SKM-1 (cell line): ENCODE data around the gene G0S2.

Experiments
- DNase-seq: peaks from one replicate; lab custom pipeline; 2025; ENCODE audit not compliant: unreplicated experiment; lab: John Stamatoyannopoulos, UW

The G0S2 gene, protein sequence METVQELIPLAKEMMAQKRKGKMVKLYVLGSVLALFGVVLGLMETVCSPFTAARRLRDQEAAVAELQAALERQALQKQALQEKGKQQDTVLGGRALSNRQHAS

DNA sequence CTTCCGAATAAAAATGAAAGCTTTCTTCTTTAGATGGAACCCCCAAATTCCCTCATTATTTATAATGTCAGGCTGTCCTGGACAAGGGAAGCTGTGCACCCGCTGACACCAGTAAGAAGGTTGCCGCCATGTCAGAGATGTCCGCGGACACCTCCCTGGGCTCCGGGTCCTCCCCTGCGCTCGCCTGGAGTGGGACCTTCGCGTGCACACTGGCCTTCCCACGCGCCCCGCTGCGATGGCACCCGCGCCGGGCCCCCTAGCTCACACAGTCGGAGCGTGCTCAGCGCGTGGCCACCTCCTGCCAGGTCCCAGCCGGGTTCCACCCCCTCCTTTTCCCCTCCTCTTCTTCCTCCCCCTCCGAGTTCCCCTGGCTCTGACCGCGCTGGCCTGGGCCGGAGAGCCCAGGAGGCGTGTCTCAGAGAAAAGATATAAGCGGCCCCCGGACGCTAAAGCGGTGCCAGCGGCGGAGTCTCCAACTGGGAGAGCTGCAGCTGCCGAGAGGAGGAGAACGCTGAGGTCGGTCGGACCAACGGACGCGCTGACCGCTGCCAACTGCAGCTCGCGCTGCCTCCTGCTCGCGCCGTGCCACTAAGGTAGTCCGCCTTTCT lies at the start of gene G0S2:
TSS of gene G0S2 (plus strand) at position 456 of the 608 bp plus-strand sequence. CDS start 273 bp downstream, outside the sequence.
- no peak for DNase-seq

DNA sequence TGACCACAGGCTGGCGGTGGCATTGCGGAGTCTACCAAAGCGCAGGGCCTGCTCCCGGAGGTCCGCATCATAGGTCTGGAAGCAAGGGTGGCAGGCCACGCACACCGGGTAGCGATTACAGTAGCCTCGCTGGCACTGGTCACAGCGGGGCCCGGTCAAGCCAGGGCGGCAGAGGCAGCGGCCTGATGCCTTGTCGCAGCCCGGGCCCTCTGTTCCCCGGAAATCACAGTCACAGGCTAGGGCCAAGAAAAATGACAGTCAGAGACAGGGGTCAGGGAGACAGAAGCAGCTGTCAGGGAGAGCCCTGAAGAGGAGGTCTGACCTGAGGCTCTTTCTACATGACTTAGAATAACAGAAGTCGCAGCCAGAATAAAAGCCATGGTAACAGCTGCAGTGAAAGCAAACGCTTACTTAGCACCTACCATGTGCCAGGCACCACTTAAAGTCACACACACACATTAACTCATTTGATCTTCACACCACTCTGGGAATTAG lies 49.4 kb upstream of the G0S2 start:
- no peak for DNase-seq

DNA sequence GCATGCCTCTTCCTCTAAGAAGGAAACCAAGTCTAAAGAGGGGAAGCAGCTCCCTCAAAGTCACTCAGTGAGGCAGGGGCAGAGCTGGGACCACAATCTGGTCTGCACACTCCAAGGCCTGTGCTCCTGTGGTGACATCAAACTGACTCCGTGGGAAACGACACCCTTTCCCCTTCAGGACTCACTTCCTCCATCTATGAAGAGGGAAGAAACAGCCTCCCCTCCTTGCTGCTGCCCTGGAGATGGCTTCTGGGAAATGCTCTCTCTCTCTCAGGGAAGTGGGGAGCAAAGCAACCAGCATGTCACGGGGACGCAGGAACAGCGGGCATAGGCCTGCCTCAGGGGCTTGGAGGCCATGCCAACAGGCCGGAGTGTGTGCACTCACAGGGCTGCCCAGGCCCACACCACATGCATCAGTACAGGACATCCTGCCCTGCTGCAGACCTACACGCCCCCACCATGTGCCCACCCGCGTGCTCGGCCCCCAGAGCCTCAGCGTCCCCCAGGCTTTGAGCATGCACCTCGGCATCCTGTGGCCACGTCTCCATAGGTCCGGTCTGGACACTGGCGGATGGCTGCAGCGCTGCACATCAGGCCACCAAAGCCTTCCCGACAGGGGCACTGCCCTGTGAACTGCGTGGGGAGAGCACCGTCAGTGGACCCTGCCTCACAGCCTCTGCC lies 48.7 kb upstream of the G0S2 start:
- DNase-seq, result no peak

DNA sequence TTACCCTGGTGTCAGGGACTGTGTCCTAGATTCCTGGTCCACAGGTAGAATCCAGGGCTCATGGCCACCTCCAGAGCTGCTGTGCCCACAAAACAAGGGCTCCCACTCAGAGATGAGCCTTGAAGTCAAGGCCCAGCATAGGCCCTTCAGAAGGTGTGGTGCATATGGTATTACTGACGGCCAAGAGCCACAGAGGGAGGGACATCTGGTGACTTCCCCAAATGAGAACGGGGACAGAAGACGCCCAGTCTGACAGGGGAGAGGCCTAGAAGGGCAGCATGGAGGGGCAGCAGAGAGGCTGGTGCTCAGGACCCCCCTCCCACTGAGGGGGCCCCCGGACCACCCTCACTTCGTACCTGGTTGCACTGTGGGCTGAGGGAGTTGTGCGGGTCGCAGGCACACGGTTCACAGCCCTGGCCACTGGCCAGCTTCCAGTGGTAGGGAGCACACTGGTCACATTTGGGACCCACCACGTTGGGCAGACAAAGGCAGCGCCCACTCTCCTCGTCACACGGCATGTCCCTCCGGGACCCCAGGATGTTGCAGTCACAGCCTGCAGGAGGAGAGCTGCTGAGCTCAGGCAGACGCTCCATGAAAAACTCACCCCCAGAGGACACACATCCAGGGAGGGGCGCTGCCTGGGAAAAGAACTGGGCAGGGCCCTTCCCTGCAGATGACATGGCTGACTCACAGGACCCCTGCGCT lies 48.0 kb upstream of the G0S2 start:
- peak; percentile 18 for DNase-seq

DNA sequence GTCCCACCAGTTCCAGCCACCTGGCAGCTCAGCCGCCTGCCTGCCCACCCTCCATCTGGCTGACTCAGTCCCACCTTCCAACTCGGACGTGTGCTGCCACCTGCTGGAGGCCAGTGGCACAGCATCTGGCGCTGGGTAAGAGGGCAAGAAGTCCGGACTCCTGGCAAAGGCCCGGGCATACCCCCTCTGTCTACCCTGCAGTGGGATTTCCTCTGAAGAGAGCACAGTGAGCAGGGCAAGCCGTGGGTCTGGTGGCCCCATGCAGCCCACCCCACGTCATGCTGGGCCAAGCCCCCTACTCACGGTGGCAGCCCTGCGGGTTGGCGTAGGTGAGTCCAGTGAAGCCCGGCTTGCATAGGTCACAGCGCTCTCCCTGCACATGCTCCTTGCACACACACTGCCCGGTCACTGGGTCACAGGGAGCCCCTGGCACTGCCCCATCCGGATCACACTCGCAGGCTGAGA lies 47.4 kb upstream of the G0S2 start:
- DNase-seq, result peak; percentile 30

DNA sequence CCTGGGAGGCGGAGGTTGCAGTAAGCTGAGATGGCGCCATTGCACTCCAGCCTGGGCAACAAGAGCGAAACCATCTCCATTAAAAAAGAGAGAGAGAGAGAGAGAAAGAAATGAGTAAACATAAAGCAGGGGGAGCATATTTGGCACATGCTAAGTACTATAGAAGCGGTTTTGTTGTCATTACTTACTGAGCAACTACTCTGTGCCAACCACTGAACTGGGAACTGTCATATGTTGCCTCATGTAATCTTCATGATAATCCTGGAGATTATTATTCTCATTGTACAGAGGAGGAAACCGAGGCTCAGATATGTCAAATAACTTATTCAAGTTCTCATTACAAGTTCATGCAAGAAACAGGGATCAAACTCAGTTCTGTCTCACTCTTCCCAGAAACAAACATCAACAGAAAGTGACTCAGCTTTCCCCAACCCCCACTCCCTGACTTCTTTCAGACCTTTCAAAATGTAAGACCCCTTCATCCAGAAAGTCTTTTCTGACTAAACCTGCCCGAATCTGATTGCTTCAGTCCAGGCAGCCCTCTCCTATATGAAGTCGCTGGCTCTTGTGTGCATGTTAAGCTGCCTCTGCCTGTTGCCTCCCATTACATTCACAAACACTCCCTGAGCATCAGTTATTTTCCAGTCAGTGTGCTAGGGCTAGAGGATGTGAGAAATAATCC lies 46.5 kb upstream of the G0S2 start:
- DNase-seq, result no peak

DNA sequence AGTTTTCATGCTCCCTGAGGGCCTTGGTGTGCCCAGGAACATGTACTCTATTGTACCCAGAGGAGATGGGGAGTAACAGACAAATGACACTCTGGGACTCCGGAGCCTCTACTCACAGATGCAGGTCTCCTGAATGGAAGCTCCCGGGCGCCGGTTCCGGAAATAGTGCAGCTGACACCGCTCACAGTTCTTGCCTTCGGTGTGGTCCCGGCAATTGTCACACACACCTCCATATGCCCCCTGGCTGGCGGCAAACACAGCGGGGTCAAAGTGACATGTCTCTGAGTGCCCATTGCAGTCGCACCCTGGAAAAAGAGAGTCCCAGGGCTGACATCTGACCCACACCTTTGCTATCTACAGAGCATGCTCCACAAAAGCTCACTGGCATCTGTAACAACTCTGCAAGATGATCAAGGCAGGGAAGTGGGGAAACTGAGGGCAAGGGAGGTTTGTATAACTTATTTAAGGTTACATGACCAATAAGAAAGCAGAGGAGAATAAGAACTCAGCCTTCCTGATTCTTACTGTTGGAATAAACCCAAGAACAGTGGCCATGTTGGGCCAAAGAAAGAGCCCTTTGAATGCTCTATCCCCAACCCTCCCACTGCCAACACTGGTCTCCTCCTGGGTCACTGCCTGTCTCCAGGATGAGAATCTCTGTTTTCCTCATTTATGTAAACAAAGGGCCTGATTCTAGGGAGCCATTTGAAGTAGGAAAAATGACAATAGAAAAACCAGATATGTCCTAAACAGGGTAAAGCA lies 45.4 kb upstream of the G0S2 start:
- DNase-seq, result no peak

DNA sequence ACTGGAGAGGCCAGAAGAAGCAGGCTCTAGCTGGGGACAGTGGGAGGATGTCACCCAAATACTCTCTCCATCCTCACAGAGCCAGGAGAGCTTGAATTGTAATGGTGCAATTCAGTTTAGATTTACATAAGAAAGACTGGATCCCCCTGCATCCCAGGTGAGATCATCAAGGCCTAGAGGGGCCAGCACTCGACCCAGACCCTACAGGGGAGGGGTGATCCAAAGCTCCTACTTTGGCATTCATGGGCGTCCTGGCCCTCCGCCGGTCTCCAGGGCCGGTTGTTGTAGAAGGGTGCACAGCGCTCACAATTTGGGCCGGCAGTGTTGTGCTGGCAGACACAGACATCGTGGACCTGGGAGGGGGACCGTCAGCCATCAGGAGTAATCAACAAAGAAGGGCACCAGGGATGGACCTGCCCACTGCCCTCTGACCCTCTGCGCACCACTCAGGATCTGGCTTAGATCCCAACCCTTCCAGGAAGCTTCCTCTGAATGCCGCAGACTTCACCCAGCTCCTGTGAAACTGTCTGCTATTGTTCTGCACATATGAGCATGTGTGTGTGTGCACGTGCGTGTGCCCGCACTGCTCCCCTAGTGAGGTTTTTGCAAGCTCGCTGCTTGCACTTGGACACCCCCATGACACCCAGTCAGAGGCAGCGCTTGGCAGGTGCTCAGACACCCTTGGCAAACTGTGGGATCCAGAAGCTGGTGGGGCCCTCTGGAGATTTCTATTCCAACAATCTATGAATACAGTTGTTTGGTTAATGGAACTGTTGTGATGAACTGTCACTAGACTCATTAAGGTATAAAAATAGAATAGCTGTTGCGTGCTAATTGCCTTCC lies 44.6 kb upstream of the G0S2 start:
- DNase-seq, result no peak

DNA sequence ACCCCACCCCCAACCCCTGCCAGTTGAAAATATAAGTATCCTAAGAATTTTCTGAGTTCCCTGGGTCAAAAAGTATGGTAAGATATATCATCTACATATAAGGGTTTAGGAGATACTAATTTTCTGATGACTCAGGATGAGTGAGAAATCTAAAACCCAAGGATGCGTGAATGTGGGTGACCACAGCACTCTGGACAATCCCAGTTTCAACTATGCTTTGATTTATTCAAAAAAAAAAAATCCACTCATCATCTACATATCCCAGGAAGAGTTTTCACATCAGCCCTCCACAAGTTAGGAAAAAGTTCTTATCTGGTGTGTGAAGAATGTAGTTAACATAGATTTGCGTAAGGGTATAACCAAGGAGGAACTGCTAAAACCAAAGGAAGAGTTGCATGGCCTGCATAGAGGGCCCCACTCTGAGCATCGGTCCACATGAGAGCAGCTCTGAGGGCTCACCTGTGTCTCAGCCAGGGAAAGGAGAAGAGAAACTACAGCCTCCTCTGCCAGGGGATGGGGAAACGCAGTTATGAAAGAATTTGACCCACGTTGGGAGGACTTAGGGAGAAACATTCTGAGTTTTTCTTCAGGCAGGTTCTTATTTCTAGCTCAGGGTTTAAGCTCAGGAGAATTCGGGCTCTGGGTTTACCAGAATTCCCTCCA lies 41.7 kb upstream of the G0S2 start:
- DNase-seq, result peak; percentile 29

DNA sequence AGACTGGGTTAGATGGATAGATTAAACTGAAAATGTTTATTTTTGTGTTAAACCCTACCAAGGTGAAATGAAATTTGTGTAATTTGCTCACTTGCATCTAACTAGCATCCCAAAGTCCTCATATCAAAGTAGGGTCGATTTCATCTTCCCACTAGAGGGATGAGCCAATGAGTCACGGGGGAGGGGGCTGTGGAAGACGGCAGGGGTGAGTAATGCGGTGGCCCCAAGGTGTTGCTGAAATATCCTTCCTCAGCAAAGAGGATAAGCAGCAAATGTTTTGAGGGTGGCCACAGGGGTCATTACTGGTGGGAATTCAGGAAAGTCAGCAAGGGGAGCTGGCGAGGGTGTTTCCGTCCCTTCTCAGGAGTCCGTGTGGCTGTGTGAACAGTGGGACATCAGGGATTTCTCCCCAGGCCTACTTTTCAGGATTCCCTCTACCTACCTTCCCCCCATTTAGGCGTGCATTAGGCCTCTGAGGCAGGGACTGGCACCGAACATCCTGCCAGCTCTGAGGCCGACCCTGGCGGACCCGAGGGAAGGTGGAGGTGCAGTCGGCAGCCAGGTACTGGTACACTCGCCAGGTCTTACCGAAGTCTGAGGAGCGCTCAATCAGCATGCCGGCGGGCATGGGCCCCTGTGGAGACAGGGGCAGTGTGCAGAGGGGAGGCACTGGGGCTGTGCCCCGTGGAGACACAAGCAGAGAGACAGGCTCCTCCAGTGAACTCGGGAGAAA lies 41.0 kb upstream of the G0S2 start:
- no peak for DNase-seq

DNA sequence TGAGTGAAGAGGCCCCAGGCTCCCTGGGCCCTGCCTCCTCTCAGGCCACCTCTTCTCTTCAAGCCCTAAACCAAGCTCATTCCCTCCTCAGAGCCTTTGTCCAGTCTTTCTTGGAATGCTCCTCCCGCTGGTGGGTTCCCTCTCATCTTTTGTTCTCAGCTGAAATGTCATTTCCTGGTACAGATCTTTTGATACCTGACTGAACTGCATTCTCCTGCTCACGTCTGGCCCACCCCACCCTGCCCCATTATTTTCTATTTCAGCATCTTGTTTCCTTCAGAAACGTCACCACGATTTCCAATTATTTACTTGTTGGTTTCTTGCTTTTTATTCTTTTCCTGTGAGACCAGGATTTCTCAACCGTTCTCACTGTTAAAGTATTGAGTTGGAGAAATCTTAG lies 39.4 kb upstream of the G0S2 start:
- DNase-seq, result no peak

DNA sequence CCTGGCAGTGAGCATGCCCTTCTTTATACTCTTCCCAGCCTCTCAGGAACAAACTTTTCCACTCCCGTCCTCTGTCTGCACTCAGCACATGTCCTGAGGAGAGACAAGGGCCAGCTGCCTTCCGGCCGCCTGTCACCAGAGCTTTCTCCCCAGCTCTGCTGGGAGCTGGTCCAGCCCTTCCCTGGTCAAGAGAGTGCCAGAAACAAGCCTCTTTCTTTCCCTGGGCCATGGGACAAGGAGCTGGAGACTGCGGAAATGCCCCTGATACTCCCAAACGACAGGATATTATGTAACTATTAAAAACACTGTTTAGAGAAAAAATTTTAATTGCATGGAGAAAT lies 33.4 kb upstream of the G0S2 start:
- no peak for DNase-seq

DNA sequence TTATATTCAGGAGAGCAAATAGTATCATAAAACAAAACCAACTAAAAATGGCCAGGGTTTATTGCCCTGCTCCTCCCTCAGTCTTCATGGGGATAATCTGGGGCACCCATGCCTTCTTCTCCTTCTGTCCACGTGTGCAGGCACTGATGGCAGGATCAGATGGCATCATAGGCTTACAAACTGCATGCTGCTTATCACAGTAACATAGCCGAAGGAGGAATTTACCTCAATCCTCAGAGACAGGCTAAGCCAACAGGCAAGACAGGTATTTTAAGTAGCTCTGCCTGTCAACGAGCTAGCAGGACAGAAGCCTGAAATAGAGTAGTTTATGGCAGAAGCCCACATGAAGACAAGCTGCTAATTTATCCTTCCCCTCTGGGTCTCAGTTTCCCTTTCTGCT lies 32.4 kb upstream of the G0S2 start:
- no peak for DNase-seq

DNA sequence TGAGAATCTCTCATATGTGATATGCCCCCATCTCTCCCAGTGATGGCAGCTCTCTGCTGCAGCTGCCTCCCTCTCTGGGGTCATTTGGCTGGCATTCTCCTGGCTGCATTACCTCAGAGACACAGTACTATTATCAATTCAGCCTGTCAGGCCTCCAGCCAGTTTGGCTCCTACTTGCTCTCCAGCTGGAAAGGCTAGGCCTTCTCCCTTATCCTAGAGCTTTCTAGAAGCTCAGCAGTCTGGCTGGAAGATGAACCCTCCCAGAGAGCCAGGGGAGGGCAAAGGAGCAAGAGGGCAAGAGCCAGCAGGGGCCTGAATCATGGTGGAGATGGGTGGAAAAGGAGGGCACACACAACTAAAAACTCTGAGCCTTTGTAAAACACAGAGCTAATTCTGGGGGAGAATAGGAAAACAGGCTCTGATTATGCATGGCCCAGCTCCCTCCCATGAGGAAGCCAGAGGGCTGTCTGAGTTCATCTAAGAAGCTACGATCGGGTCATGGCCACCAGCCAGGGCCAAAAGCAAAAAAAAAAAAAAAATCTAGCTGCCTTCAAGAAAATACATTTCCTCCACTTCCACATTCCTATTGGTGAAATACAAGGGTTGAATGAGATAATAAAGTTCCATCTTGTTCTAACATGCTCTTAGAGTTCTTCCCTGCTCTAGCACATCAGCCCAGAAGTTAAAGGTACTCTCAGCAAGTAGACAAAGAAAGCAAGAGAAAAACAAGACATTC lies 31.8 kb upstream of the G0S2 start:
- no peak for DNase-seq

DNA sequence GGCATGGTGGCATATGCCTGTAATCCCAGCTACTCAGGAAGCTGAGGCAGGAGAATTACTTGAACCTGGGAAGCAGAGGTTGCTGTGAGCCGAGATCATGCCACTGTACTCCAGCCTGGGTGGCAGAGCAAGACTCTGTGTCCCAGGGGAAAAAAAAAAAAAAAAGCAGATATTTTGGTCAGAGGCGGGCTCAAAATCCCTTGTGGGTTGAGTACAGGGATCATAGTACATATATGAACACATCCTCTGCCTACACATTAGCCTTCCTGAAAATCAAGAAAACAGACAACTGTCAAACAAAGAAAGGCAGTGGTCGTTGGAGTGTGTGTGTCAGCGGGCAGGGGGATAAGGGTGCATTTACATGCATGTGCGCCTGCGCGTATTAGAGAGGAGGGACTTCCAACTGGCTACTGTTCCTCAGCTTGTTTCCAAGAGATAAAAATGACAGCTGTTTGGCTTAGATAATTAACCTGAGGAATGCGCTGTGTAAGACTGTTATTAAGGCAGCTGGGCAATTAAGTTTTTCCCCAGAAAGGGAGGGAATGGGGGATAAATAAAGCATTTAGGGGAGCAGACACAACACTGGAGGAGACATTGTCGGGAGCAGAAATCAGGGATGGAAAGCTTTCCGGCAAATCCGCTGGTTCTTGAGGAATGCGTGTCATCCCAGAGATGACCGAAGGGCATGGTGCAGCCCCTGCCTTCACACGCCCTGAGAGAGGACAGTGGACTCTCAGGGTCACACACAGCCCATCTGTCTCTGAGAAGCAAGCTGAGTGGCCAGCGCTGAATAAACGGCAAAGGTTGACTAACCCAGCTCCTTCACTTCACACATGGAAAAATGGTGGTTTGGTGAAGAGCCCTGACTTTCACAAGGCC lies 29.4 kb upstream of the G0S2 start:
- DNase-seq, result no peak

DNA sequence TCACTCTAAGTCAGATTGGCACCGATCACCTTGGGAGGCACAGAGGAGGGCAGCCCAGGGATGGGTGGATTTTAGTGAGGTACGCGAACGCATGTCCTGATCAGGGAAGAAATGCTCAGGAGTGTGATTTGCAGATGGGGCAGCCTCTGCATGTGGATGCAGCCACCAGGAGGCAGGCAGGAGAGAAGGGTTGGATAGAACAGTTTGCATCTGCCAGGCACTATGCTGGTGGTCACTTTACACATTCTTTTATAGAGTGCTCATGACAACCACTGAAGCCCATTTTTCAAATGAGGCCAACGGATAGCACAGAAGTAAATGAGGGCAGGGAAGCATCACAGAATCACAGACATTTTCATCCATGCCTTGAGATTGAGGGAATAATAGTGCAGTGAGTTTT lies 28.7 kb upstream of the G0S2 start:
- DNase-seq, result no peak

DNA sequence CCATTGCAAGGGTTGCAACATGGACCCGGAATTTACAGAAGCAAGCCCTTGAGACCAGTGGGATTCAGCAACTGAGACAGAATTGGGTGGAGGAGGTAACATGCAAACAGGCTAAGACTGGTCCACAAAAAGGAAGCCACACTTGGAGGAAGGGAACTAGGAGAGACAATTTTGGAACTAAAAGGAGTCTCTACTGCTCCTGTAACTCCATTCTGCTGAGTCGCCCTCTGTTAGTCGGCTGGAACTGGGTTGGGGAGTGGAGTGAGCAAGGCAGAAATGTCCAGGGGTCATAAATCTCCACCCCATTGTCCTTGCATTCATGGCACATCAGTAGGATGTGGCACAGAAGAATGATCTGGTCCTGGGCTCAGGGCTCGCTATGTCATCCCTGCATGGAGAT lies 28.1 kb upstream of the G0S2 start:
- no peak for DNase-seq
